SK-MEL-5 (cell line): Measurements from ENCODE around the gene GABRB3. TPM values are rescaled to one million over a fixed set of nuclear protein-coding genes. Genes with fewer than 3 reads are reported as not detected.

Experiments used
- DNase-seq: peaks from one replicate; pipeline ENCODE4 v3.0.0-alpha.2; 2016; ENCODE audit warnings: low read depth, low spot score
- in situ Hi-C: cut with HindIII; loops from 2 replicates; pipeline ENCODE4 v1.10.0; 2016; ENCODE audit warnings: low sequenced_read_pairs, high pct_unique_total_duplicates, low pct_unique_long_range_greater_than_20kb
- total RNA-seq: library from RNA; depleted of rRNA; stranded (reverse); fragments of >200 nt; shearing (Covaris generic); gene quantifications from 2 replicates; pipeline ENCODE4 v1.2.3, GENCODE V29; 2014

GABRB3 gene
- total RNA-seq, 1 experiment from 2014 or later = 22.2 TPM

- DNase-seq = no peak
- in situ Hi-C loops = no loop called here
Measured at GRCh38 chr15:26620528-26621458, 152.1 kb downstream of the GABRB3 start.

- DNase-seq = no peak
- in situ Hi-C loops = no loop called here
Measured at GRCh38 chr15:26615927-26616302, 157.0 kb downstream of the GABRB3 start.

GRCh38 chr15:26615188-26615926, 157.5 kb downstream of the GABRB3 start:
- DNase-seq = no peak
- in situ Hi-C loops = no loop called here

GRCh38 chr15:26614734-26615133, 158.1 kb downstream of the GABRB3 start:
- no peak for DNase-seq
- in situ Hi-C loops = no loop called here

- in situ Hi-C loops = no loop called here
- no peak for DNase-seq
Measured at GRCh38 chr15:26598704-26599103, 174.2 kb downstream of the GABRB3 start.

GRCh38 chr15:26595611-26596010, 177.3 kb downstream of the GABRB3 start:
- DNase-seq = no peak
- in situ Hi-C loops = no loop called here

GRCh38 chr15:26590676-26591075, 182.2 kb downstream of the GABRB3 start:
- in situ Hi-C loops = no loop called here
- DNase-seq = no peak

GRCh38 chr15:26582840-26583239, 190.0 kb downstream of the GABRB3 start:
- in situ Hi-C loops = no loop called here
- DNase-seq = no peak

GRCh38 chr15:26580943-26581342, 191.9 kb downstream of the GABRB3 start:
- in situ Hi-C loops = no loop called here
- no peak for DNase-seq

GRCh38 chr15:26572602-26573350, 200.1 kb downstream of the GABRB3 start:
- DNase-seq = no peak
- in situ Hi-C loops = no loop called here

- in situ Hi-C loops = no loop called here
- DNase-seq = no peak
Measured at GRCh38 chr15:26571346-26571745, 201.5 kb downstream of the GABRB3 start.

- in situ Hi-C loops = no loop called here
- no peak for DNase-seq
Measured at GRCh38 chr15:26565542-26565941, 207.3 kb downstream of the GABRB3 start.

GRCh38 chr15:26564361-26564760, 208.5 kb downstream of the GABRB3 start:
- in situ Hi-C loops = no loop called here
- DNase-seq = no peak

GRCh38 chr15:26562336-26562735, 210.5 kb downstream of the GABRB3 start:
- DNase-seq = no peak
- in situ Hi-C loops = no loop called here

GRCh38 chr15:26561896-26562295, 211.0 kb downstream of the GABRB3 start:
- no peak for DNase-seq
- in situ Hi-C loops = no loop called here

GRCh38 chr15:26561130-26561529, 211.7 kb downstream of the GABRB3 start:
- in situ Hi-C loops = no loop called here
- no peak for DNase-seq

- DNase-seq = no peak
- in situ Hi-C loops = no loop called here
Measured at GRCh38 chr15:26555898-26556297, 217.0 kb downstream of the GABRB3 start.

- in situ Hi-C loops = no loop called here
- DNase-seq = no peak
Measured at GRCh38 chr15:26551473-26551872, 221.4 kb downstream of the GABRB3 start.
